HCT116 (cell line): ENCODE measurements around the gene KLHDC9. TPM values are rescaled to one million over a fixed set of nuclear protein-coding genes. Genes with fewer than 3 reads are reported as not detected.

ENCODE experiments used
- ATAC-seq: fragments of 200-7000 bp; cut with Tn5 transposase; 2 replicates; pipeline ENCODE4 v1.9.1; 2020; ENCODE audit warnings: mild to moderate bottlenecking, moderate library complexity
- BruUV-seq: library from RNA; stranded (reverse); fragments of 400-500 nt; replicated peaks from 2 replicates; lab custom pipeline; 2021; lab: Mats Ljungman, UMichigan
- CTCF ChIA-PET: fragments of 300-600 bp; sonication (Branson Sonifier 250); formaldehyde crosslinking; loops from one replicate; lab custom pipeline; 2021; ENCODE audit warnings: antibody characterized with exemption; lab: Charles Lee
- POLR2A ChIA-PET: fragments of 300-600, 350-600 bp; sonication (Branson Sonifier 250); formaldehyde crosslinking; loops from one replicate; lab custom pipeline; 2021; ENCODE audit warnings: antibody characterized with exemption; lab: Charles Lee
- RAD21 ChIA-PET, 2 experiments: fragments of 300-600 bp; sonication (Branson Sonifier 250); formaldehyde crosslinking; loops; one replicate each; lab custom pipeline; 2023; ENCODE audit warnings: low total read pairs in 2 of 2; ENCODE audit not compliant: uncharacterized antibody in 2 of 2, unreplicated experiment in 2 of 2, low non-redundant PET in 1 of 2; lab: Charles Lee
- DNase-seq: peaks from one replicate; pipeline ENCODE4 v3.0.0-alpha.2; 2010; ENCODE audit warnings: low read depth, low spot score
- H2AFZ ChIP-seq: fragments of 200-600 bp; shearing (Covaris generic), sonication (generic); 2 replicates; pipeline ENCODE4 v1.6.1; 2017; ENCODE audit warnings: low read depth, mixed run types, mixed read lengths, antibody characterized with exemption, low read length; ENCODE audit not compliant: poor library complexity, severe bottlenecking
- H3K27ac ChIP-seq: 2 replicates; pipeline ENCODE4 v1.5.1; 2012; ENCODE audit warnings: low read depth, low read length
- H3K27me3 ChIP-seq: fragments of 200-600 bp; sonication (generic); 2 replicates; pipeline ENCODE4 v1.6.1; 2016; ENCODE audit warnings: mixed run types, low read length, mixed read lengths; ENCODE audit not compliant: insufficient read depth
- H3K36me3 ChIP-seq, 2 experiments: fragments of 200-500 bp in 1 of 2; fragments of 200-600 bp in 1 of 2; sonication (Bioruptor generic) in 1 of 2; sonication (generic) in 1 of 2; 2 replicates each; pipeline versions ENCODE4 v1.5.1 to v1.6.1; 2014 to 2016; ENCODE audit warnings: low read length in 2 of 2, inconsistent platforms in 1 of 2, mixed read lengths in 1 of 2, mixed run types in 1 of 2; ENCODE audit not compliant: insufficient read depth in 2 of 2, control insufficient read depth in 1 of 2
- H3K4me1 ChIP-seq, 2 experiments: fragments of 200-600 bp in 1 of 2; sonication (generic) in 1 of 2; 2 replicates each; pipeline versions ENCODE4 v1.5.1 to v1.6.1; 2012 to 2017; ENCODE audit warnings: low read length in 2 of 2, inconsistent platforms in 1 of 2, mild to moderate bottlenecking in 1 of 2, mixed read lengths in 1 of 2, mixed run types in 1 of 2, moderate library complexity in 1 of 2; ENCODE audit not compliant: insufficient read depth in 2 of 2, control insufficient read depth in 1 of 2
- H3K4me2 ChIP-seq: fragments of 200-600 bp; sonication (generic); 2 replicates; pipeline ENCODE4 v1.6.1; 2017; ENCODE audit warnings: mixed run types, low read length, mixed read lengths
- H3K4me3 ChIP-seq, 2 experiments: fragments of 200-600 bp in 1 of 2; sonication (generic) in 1 of 2; replicated peaks in 1 of 2; 2 replicates each; pipeline ENCODE4 v1.5.1; 2011 to 2016; ENCODE audit warnings: low read length in 2 of 2, control low read depth in 1 of 2, low read depth in 1 of 2, mild to moderate bottlenecking in 1 of 2, mixed read lengths in 1 of 2, mixed run types in 1 of 2
- H3K79me2 ChIP-seq: fragments of 200-600 bp; sonication (generic); 2 replicates; pipeline ENCODE4 v1.6.1; 2017; ENCODE audit warnings: mild to moderate bottlenecking, mixed run types, low read length, moderate library complexity, mixed read lengths; ENCODE audit not compliant: insufficient read depth
- H3K9ac ChIP-seq: fragments of 200-600 bp; sonication (generic); 2 replicates; pipeline ENCODE4 v1.6.1; 2016; ENCODE audit warnings: low read length, mixed read lengths
- H3K9me2 ChIP-seq: fragments of 200-600 bp; sonication (generic), shearing (Covaris generic); 2 replicates; pipeline ENCODE4 v1.6.1; 2017; ENCODE audit warnings: mixed run types, mild to moderate bottlenecking, moderate library complexity; ENCODE audit not compliant: insufficient read depth
- H3K9me3 ChIP-seq, 2 experiments: fragments of 200-500 bp in 1 of 2; fragments of 200-600 bp in 1 of 2; sonication (Bioruptor generic) in 1 of 2; sonication (generic) in 1 of 2; 2 replicates each; pipeline ENCODE4 v1.6.1; 2014 to 2017; ENCODE audit warnings: low read length in 2 of 2, mixed read lengths in 2 of 2, inconsistent platforms in 1 of 2, low read depth in 1 of 2, mild to moderate bottlenecking in 1 of 2, mixed run types in 1 of 2, moderate library complexity in 1 of 2; ENCODE audit not compliant: control insufficient read depth in 1 of 2, insufficient read depth in 1 of 2
- H4K20me1 ChIP-seq: fragments of 200-600 bp; sonication (generic), shearing (Covaris generic); 2 replicates; pipeline ENCODE4 v1.6.1; 2017; ENCODE audit warnings: mixed run types, mild to moderate bottlenecking, moderate library complexity; ENCODE audit not compliant: insufficient read depth
- CBX3 ChIP-seq: IDR thresholded peaks from 2 replicates; pipeline ENCODE4 v1.6.1; 2012; ENCODE audit warnings: low read depth
- CTCF ChIP-seq, 3 experiments: fragments of 200-600 bp in 1 of 3; sonication (generic) in 1 of 3; IDR thresholded peaks in 2 of 3; conservative IDR thresholded peaks in 1 of 3; 2 replicates each; pipeline ENCODE4 v1.5.1; 2012 to 2017; ENCODE audit warnings: low read depth in 2 of 3, low read length in 2 of 3, antibody characterized with exemption in 1 of 3, borderline replicate concordance in 1 of 3, control low read depth in 1 of 3, mild to moderate bottlenecking in 1 of 3, mixed read lengths in 1 of 3, mixed run types in 1 of 3, moderate library complexity in 1 of 3; ENCODE audit not compliant: insufficient read depth in 1 of 3
- EGR1 ChIP-seq: IDR thresholded peaks from 2 replicates; pipeline ENCODE4 v1.6.1; 2012; ENCODE audit warnings: low read depth
- ELF1 ChIP-seq: IDR thresholded peaks from 2 replicates; pipeline ENCODE4 v1.6.1; 2012; ENCODE audit warnings: low read depth, borderline replicate concordance
- JUND ChIP-seq: IDR thresholded peaks from 2 replicates; pipeline ENCODE4 v1.6.1; 2012
- POLR2AphosphoS5 ChIP-seq: IDR thresholded peaks from 2 replicates; pipeline ENCODE4 v1.6.1; 2011; ENCODE audit warnings: mild to moderate bottlenecking, low read depth, low read length, moderate library complexity
- YY1 ChIP-seq: IDR thresholded peaks from 2 replicates; pipeline ENCODE4 v1.6.1; 2011; ENCODE audit warnings: low read length, low read depth, moderate library complexity, mild to moderate bottlenecking; ENCODE audit not compliant: insufficient replicate concordance; ENCODE audit errors: extremely low read depth
- ZBTB33 ChIP-seq: IDR thresholded peaks from 2 replicates; pipeline ENCODE4 v1.6.1; 2011; ENCODE audit warnings: mild to moderate bottlenecking, low read length, moderate library complexity; ENCODE audit not compliant: insufficient replicate concordance; ENCODE audit errors: extremely low read depth
- intact Hi-C: fragments of 100-400 bp; cut with micrococcal nuclease; formaldehyde crosslinking; loops from 2 replicates; pipeline ENCODE4 v1.10.0; 2022
- total RNA-seq: library from RNA; stranded (reverse); gene quantifications from one replicate; pipeline ENCODE4 v1.2.1, GENCODE V29; 2021; ENCODE audit not compliant: unreplicated experiment

Gene KLHDC9
- total RNA-seq, 1 experiment from 2014 or later: 1.4 TPM

GRCh38 chr1:161131523-161132409, 33.6 kb downstream of the KLHDC9 start:
- H2AFZ ChIP-seq: no peak overlapping the region
- H3K9me3 ChIP-seq: no peaks in the 10 kb centered on the region
- BruUV-seq: no TSS peak
- H3K9me2 ChIP-seq: no peaks in the 10 kb centered on the region
- ChIA-PET RAD21 (no interaction called here), POLR2A (interaction anchor here (1.0 to 2.6 kb wide), 12 partner anchors 10 to 134 kb away, joined by 3 to 16 read pairs (median 4); partner anchors contain the start of genes F11R, NIT1, PFDN2 and PPOX), CTCF (interaction anchor here (1.0 to 1.4 kb wide), 4 partner anchors 14 to 94 kb away, joined by 3 to 7 read pairs (median 4); partner anchors contain the start of genes NIT1, PFDN2, PPOX and TOMM40L)
- H3K27ac ChIP-seq: peak overlapping the region; percentile 91
- H3K79me2 ChIP-seq: peaks cover 62% of the 10 kb centered on the region
- ATAC-seq: peak; percentile 13
- TF ChIP-seq POLR2AphosphoS5 (0 out of 2 replicates have a peak, but pooled peaks have one; percentile 25), JUND (no peak)
- no peak for DNase-seq
- peak overlapping the region; percentile 81 for H3K9ac ChIP-seq
- H4K20me1 ChIP-seq: no peaks in the 10 kb centered on the region
- H3K4me2 ChIP-seq: peak overlapping the region; percentile 89
- H3K4me3 ChIP-seq: peak overlapping the region; percentile 81 to 85
- H3K27me3 ChIP-seq: no peaks in the 10 kb centered on the region
- intact Hi-C loops: loop anchor here (2.0 kb wide), 1 partner anchor 13 kb away; the partner anchor contains the start of genes NIT1 and PFDN2
- peaks cover 16 to 20% of the 10 kb centered on the region in 2 experiments; a peak in 3 of 4 replicates for H3K36me3 ChIP-seq
- peaks cover 10 to 20% of the 10 kb centered on the region in 2 experiments; a peak in 3 of 4 replicates for H3K4me1 ChIP-seq

GRCh38 chr1:161132410-161133219, 34.5 kb downstream of the KLHDC9 start, which contains the start of gene DEDD:
Gene DEDD, minus strand, starts transcription at chr1:161132667. Its CDS starts 8,205 bp downstream, at chr1:161124462.
- Histone ChIP-seq H3K79me2 (peaks cover 56% of the 10 kb centered on the region), H3K4me3 (peak within 1 kb of the TSS; percentile 81 to 85), H3K27ac (peak within 1 kb of the TSS; percentile 91), H4K20me1 (no peaks in the 10 kb centered on the region), H2AFZ (no peak within 1 kb of the TSS), H3K9ac (peak within 1 kb of the TSS; percentile 81), H3K9me2 (no peaks in the 10 kb centered on the region), H3K4me1 (peaks cover 10 to 20% of the 10 kb centered on the region in 2 experiments; a peak in 3 of 4 replicates), H3K4me2 (peak within 1 kb of the TSS; percentile 89), H3K27me3 (no peaks in the 10 kb centered on the region), H3K36me3 (peaks cover 16% of the 10 kb centered on the region in 2 experiments; a peak in 3 of 4 replicates), H3K9me3 (no peaks in the 10 kb centered on the region)
- POLR2A ChIA-PET: interaction anchor here (0.9 to 2.6 kb wide), 14 partner anchors 11 to 135 kb away, joined by 3 to 16 read pairs (median 4); partner anchors contain the start of genes F11R, NIT1, PFDN2 and PPOX
- intact Hi-C loops: loop anchor here (2.0 kb wide), 1 partner anchor 14 kb away; the partner anchor contains the start of genes NIT1 and PFDN2
- RAD21 ChIA-PET: interaction anchor here in 1 of 2 experiments (1.2 kb wide), 1 partner anchor 15 kb away, joined by 3 read pairs; the partner anchor contains the start of genes NIT1 and PFDN2
- no TSS peak for BruUV-seq
- DNase-seq (peak; percentile 98), ATAC-seq (peak; percentile 86)
- CTCF ChIA-PET: interaction anchor here (1.0 to 1.4 kb wide), 4 partner anchors 15 to 93 kb away, joined by 3 to 7 read pairs (median 4); partner anchors contain the start of genes NIT1, PFDN2, PPOX and TOMM40L
- TF ChIP-seq CBX3 (peak; percentile 58; the same call in 1 of the 2 replicates), ELF1 (peak; percentile 49; the same call in 1 of the 2 replicates), YY1 (peak; percentile 97), EGR1 (peak; percentile 94), JUND (peak; percentile 45; the same call in 1 of the 2 replicates), CTCF (IDR thresholded peaks at IDR 0.05 in 2 of 3, conservative IDR thresholded peaks at IDR 0.05 in 1 of 3; ENCODE audit: borderline replicate concordance in 1 of 3, insufficient read depth in 1 of 3, low read depth in 2 of 3, low read length in 2 of 3) (no peak), ZBTB33 (peak; percentile 36)
